Measurements from ENCODE around the gene MAPK9. TPM values are rescaled to one million over a fixed set of nuclear protein-coding genes. Genes with fewer than 3 reads are reported as not detected.

MAPK9 gene
- total RNA-seq, 1 donor from 2014 or later, result 31.8 TPM

GRCh38 chr5:180230017-180230416 lies 61.9 kb downstream of the MAPK9 start:
- no peak overlapping the region for H3K4me3 Mint-ChIP-seq (ENCODE audit: unreplicated experiment)
- peaks cover 26% of the 10 kb centered on the region for H3K9me3 Mint-ChIP-seq (ENCODE audit: unreplicated experiment)
- no peak for TF ChIP-seq CTCF (IDR thresholded peaks at IDR 0.05)
- peak; percentile 65 for DNase-seq (ENCODE audit: extremely low spot score, unreplicated experiment)
- peaks cover 28% of the 10 kb centered on the region for H3K36me3 Mint-ChIP-seq (ENCODE audit: unreplicated experiment)
- no peaks in the 10 kb centered on the region for H3K27me3 Mint-ChIP-seq (ENCODE audit: unreplicated experiment)
- H3K4me1 Mint-ChIP-seq (ENCODE audit: unreplicated experiment), result no peaks in the 10 kb centered on the region
- H3K27ac Mint-ChIP-seq (ENCODE audit: unreplicated experiment), result no peak overlapping the region

- Mint-ChIP-seq H3K27me3 (ENCODE audit: unreplicated experiment) (no peaks in the 10 kb centered on the region), H3K9me3 (ENCODE audit: unreplicated experiment) (peaks cover 53% of the 10 kb centered on the region), H3K4me1 (ENCODE audit: unreplicated experiment) (no peaks in the 10 kb centered on the region), H3K4me3 (ENCODE audit: unreplicated experiment) (no peak overlapping the region), H3K27ac (ENCODE audit: unreplicated experiment) (no peak overlapping the region), H3K36me3 (ENCODE audit: unreplicated experiment) (peaks cover 7% of the 10 kb centered on the region)
- DNase-seq (ENCODE audit: extremely low spot score, unreplicated experiment), result no peak
- TF ChIP-seq CTCF (IDR thresholded peaks at IDR 0.05), result no peak
These were observed 69.8 kb downstream of the MAPK9 start for GRCh38 chr5:180222056-180222455.

- Mint-ChIP-seq H3K27me3 (ENCODE audit: unreplicated experiment) (no peaks in the 10 kb centered on the region), H3K4me3 (ENCODE audit: unreplicated experiment) (no peak overlapping the region), H3K36me3 (ENCODE audit: unreplicated experiment) (no peaks in the 10 kb centered on the region), H3K9me3 (ENCODE audit: unreplicated experiment) (peaks cover 37% of the 10 kb centered on the region), H3K27ac (ENCODE audit: unreplicated experiment) (no peak overlapping the region), H3K4me1 (ENCODE audit: unreplicated experiment) (no peaks in the 10 kb centered on the region)
- no peak for DNase-seq (ENCODE audit: extremely low spot score, unreplicated experiment)
- no peak for TF ChIP-seq CTCF (IDR thresholded peaks at IDR 0.05)
These were observed 74.1 kb downstream of the MAPK9 start for GRCh38 chr5:180217797-180218196.

DNA sequence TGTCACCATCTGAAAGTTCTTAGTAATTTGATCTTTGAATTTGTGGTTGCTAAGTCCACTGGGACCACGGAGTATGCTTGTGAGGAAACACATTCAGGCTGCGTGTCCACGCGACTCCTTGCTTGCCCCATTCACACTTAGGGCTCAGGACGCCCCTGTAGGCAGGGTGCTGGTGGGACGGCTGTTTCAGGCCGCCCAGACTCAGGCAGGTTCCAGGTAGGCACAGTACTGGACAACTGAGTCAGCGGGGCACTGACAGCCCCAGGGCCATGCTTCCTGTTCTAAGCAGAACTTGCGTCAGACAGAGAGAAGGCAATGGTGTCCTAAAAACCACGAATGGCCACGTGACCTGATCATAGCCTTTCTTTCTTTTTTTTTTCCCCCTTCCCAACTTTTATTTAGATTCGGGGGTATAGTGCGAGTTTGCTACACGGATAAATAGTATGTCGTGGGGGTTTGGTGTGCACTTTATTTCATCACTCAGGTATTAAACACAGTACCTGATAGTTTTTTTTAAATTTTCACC lies 75.2 kb downstream of the MAPK9 start:
- no peaks in the 10 kb centered on the region for H3K27me3 Mint-ChIP-seq (ENCODE audit: unreplicated experiment)
- DNase-seq (ENCODE audit: extremely low spot score, unreplicated experiment), result peak; percentile 67
- H3K4me1 Mint-ChIP-seq (ENCODE audit: unreplicated experiment), result no peaks in the 10 kb centered on the region
- H3K9me3 Mint-ChIP-seq (ENCODE audit: unreplicated experiment), result peaks cover 32% of the 10 kb centered on the region
- H3K36me3 Mint-ChIP-seq (ENCODE audit: unreplicated experiment), result no peaks in the 10 kb centered on the region
- TF ChIP-seq CTCF (IDR thresholded peaks at IDR 0.05), result no peak
- H3K4me3 Mint-ChIP-seq (ENCODE audit: unreplicated experiment), result no peak overlapping the region
- no peak overlapping the region for H3K27ac Mint-ChIP-seq (ENCODE audit: unreplicated experiment)

- Mint-ChIP-seq H3K9me3 (ENCODE audit: unreplicated experiment) (peaks cover 32% of the 10 kb centered on the region), H3K27me3 (ENCODE audit: unreplicated experiment) (no peaks in the 10 kb centered on the region), H3K4me3 (ENCODE audit: unreplicated experiment) (no peak overlapping the region), H3K36me3 (ENCODE audit: unreplicated experiment) (no peaks in the 10 kb centered on the region), H3K27ac (ENCODE audit: unreplicated experiment) (no peak overlapping the region), H3K4me1 (ENCODE audit: unreplicated experiment) (no peaks in the 10 kb centered on the region)
- no peak for DNase-seq (ENCODE audit: extremely low spot score, unreplicated experiment)
- TF ChIP-seq CTCF (IDR thresholded peaks at IDR 0.05), result no peak
These were observed 75.9 kb downstream of the MAPK9 start for GRCh38 chr5:180215783-180216630.
